Activated T-cell treated with anti-CD3 and anti-CD28 coated beads, Interleukin-2, amount 50 U/mL, for 48 hours (primary cell): ENCODE results near the gene SPATS2L.

Experiments used
- DNase-seq, 2 experiments: peaks; one replicate each; pipeline ENCODE4 v3.0.0-alpha.2; 2020

The SPATS2L gene

GRCh38 chr2:200297100-200297499 lies 9.4 kb upstream of the SPATS2L start:
- no peak for DNase-seq

- no peak for DNase-seq
Observed at GRCh38 chr2:200297989-200298388, 8.5 kb upstream of the SPATS2L start.

- no peak for DNase-seq
Observed at GRCh38 chr2:200298816-200299215, 7.7 kb upstream of the SPATS2L start.

GRCh38 chr2:200300065-200300464 lies 6.4 kb upstream of the SPATS2L start:
- no peak for DNase-seq

DNA sequence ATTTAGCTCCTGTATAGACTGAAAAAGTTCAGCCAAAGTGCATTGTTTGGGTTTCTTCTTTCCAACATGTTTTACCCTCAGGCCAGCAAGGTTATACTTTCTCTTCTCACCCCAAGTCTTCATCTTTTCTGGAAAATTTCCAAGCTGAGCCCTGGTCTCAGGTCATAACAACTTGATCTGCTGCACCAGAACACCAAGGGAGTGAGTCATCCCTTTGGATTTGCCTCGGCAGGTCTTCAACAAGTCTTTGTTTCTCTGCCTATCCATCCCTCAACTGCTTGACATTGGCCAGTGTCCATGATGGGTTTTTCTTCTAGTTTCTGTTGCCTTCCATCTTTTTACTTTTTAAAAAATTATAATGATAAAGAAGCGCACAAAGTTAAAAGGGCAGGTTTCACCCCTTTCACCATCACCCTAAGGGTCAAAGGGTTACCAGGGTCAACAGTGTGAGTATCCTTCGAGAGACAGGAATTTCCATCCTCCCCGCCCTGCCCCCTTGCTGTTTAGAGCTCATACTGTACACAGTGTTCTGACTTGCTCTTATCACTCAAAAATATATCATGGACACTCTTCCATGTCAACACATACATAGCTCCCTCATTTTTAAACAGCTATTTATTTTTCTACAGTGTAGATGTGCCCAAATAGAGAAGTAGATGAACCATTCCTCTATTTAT lies 5.7 kb upstream of the SPATS2L start:
- DNase-seq = no peak

DNA sequence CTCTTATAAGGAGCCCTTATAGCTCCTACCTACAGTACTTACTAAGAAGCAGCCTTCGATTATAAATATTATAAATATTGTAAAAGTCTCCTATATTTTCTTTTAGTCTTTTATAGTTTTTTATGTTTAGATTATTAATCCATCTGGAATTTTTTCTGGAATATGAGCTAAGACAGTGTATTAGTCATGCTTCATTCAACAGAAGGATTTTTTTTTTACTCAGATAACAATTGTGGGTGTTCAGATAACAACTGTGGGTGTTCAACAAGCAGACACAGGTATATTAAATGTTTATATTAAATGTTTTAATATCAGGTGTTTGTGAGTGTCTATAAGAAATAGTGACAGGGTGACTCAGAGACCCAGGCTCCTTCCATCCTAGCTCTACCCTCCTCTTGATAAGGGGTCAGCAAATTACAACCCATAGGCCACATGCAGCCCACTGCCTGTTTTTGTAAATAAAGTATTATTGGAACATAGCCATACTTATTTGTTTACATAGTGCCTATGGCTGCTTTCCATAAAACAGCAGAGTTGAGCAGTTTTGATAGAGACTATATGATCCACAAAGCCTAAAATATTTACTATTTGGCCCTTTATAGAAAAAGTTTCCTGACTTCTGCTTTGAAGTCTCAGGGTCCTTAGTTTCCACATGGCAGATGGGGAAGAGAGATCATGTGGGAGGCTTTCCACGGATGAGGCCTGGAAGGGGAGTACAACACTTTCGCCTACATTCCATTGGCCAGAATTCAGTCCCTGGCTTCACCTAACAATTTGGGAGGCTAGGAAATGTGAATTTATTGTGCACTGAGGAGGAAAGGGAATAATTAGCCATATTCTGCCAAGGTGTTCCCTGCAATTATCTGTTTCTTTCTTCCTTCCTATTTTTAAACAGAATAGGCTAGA lies 4.3 kb upstream of the SPATS2L start:
- no peak for DNase-seq

GRCh38 chr2:200302940-200303727 lies 3.4 kb upstream of the SPATS2L start:
- DNase-seq = peak; percentile 21 to 22

GRCh38 chr2:200305797-200306195 lies 697 bp upstream of the SPATS2L start:
- DNase-seq = peak; percentile 25 to 29

GRCh38 chr2:200306931-200307723 lies 634 bp downstream of the SPATS2L start:
- peak; percentile 39 to 53 for DNase-seq

DNA sequence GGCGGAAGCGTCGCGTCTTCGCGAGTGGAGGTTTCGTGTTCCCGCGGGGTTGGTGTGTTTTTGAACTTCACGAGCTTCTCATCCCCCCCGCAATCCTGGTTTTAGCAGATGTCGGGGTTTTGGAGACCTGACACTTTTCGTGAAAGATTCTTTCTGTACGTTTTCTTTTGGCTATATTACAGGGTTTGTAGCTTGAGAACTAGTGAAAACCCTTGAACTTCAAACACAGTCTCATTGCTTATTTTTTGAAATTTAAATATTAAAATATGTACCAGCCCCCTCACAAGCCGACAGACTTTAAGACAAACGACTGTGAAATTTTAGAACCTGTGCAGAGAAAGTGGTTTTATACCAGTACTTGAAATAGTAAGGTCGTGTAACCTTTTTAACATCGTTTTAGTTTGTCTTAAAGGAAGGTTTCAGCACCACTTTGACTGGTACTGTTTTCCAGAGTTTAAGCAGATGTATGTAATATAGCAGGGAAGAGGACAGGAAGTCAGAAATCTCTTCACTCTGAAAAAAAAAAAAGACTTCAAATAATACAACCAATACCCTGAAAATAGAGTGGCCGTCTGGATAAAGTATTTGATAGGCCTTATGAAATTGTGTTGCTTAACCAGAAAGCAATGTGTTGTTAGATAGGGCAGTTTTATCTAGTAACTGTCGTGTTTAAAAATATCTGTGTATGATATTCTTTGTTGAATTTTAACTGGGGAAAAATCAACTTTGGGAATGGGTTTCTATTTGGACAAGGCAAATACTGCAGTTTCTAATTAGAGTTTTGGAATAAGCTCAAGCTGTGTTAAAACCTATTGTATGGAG lies 1.4 kb downstream of the SPATS2L start:
- no peak for DNase-seq

DNA sequence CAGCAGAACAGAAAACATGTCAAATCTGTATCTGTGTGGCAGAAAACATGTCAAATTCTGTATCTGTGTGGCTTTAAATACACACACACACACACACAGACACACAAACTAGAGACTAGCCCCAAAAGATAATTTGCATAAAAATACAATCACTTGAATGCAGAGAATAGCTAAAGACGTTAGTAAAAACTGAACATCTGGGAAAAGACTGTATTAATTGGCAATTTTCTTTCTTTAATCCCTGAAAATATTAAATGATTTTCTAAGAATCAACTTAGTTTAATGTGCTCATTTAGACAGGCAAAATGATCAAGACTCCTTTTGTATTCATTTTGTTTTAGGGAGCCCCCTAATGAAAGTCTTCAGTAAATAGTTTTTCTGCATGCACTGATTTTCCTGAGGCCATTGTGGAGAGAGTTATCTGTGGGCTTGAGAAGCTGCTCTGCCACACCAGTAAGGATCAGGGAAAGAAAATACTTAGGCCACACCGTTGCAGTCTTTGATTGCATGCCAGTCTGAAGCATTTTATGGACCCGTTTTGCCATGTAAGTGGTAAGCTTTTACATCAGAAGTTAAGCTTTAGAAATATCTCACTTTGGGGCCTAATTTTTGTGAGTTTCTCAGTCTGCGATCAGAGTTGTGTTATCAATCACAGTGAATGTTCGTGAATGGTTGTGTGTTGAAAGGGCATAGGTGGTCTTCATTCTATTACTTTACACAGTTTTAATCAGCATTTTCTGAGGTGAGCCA lies 2.2 kb downstream of the SPATS2L start:
- DNase-seq = no peak

GRCh38 chr2:200309296-200310049 lies 3.0 kb downstream of the SPATS2L start:
- DNase-seq = no peak

DNA sequence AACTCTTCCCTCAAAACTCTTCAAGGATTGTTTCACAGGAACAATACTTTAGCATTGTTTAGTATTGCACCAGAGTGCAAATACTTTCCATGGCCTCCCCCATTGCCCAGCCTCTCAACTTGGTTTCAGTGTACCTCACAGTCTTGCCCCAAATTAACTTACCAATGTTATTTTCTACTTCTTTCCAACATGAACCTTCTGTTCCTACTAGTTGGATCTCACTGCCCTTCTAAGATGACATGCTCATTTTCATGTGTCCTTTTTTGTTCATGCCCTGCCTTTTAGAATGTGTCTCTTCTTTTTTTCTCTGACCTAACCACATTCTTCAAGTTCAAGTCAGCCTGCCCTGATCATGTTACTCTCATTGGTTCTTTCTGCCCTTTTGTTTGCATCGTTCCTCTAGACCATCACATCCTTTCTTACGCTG lies 4.1 kb downstream of the SPATS2L start:
- DNase-seq = no peak

DNA sequence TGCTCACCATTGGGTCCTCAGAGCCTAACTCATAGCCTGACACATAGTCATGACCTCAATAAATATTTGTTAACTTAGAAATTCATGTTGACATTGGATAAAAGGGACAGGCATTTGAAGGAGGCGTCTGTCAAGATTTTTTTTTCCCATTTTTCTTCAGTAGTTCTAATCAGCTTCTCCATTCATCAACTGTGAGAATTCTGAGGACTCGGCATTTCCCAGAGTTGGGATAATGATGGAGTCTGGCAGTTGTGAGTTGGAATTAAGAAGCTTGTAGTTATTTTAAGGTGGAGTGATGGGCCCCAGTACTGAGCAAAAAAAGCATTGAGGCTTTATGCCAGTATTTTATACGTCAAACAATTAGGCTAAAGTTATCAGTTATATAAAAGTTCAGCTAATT lies 4.6 kb downstream of the SPATS2L start:
- DNase-seq = no peak

- DNase-seq = no peak
Observed at GRCh38 chr2:200314976-200315567, 8.6 kb downstream of the SPATS2L start.

GRCh38 chr2:200317975-200318374 lies 11.5 kb downstream of the SPATS2L start:
- no peak for DNase-seq

DNA sequence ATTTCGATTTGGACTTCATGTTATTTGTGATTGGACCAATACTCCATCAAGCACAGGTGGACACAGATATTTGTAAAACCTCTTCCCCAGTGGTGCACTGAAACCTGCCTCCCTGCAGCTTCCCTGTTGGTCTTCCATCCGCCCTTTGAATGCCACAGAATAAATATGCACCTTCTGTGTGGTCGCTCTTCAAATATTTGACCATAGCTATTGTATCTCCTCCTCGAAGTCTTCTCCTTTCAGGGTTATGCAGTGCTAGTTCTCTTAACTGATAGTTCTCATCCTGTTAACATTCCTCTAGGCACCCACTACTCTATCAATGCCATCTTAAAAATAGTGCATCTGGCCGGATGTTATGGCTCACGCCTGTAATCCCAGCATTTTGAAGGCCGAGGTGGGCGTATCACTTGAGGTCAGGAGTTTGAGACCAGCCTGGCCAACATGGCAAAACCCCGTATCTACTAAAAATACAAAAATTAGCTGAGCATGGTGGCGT lies 12.5 kb downstream of the SPATS2L start:
- no peak for DNase-seq

- no peak for DNase-seq
Observed at GRCh38 chr2:200319548-200320337, 13.2 kb downstream of the SPATS2L start.

- no peak for DNase-seq
Observed at GRCh38 chr2:200320344-200320743, 13.9 kb downstream of the SPATS2L start.
